ENCODE data around the gene C1QTNF8.
"Not testable (repeated sequence)": the region's sequence is repeated elsewhere in the genome, so short reads cannot be mapped to it uniquely, and the experiment has no call there.

The C1QTNF8 gene

DNA sequence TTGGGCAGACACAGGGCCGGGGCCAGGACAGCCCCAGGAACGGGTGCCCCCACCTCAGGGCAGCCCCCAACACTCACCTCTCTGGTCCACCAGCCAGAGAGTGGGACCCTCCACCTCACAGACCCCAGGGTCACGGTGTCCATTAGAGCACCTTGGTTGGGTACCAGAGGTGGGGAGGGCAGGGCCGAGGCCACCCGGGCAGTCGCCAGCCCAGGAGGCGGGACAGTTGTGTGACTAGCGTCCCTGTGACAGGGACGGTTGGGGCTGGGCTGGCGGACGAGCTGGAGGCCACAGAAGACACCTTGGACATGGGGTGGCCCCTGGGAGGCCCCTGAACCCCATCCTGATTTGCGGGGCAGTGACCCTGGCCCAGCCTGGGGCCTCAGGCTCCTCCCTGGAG is 11.7 kb upstream of the C1QTNF8 start:
- DNase-seq, result no peak

DNA sequence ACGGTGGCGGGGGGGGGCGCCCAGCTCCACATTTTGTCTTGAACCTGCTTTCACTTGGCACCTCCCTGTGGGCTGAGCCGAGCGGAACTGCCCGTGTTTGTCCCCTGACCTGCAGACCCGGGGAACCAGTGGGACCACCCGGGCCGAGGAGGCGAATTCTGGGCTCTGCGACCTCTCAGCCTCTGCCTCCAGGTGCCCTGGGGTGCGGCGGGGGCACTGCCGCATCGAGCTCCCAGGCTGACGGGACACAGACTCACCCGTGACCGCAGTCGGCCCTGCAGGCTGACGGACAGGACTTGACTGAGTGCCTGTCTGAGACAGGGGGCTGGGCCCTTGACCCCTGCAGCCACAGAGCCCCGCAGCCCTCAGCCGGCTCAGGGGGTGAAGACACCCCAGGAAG is 11.1 kb upstream of the C1QTNF8 start:
- DNase-seq, result no peak

DNA sequence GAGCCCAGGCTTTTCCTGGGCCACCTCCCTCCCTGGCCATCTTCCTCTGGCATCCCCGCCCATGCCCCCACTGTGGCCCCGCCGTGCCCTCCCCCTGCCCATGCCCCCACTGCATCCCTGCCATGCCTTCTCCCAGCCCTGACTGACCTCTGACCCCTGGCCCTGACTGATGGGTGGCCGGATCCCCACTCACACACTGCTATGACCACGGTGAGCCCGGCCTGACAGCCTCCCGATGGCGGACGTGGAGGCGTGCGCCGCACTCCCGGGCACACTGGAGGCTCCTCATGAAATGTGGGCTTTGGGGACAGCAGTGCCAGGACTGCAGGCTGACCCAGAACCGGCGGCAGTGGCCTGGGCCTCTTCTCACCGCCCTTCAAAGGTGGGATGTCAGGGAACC is 10.6 kb upstream of the C1QTNF8 start:
- DNase-seq, result peak; percentile 23

DNA sequence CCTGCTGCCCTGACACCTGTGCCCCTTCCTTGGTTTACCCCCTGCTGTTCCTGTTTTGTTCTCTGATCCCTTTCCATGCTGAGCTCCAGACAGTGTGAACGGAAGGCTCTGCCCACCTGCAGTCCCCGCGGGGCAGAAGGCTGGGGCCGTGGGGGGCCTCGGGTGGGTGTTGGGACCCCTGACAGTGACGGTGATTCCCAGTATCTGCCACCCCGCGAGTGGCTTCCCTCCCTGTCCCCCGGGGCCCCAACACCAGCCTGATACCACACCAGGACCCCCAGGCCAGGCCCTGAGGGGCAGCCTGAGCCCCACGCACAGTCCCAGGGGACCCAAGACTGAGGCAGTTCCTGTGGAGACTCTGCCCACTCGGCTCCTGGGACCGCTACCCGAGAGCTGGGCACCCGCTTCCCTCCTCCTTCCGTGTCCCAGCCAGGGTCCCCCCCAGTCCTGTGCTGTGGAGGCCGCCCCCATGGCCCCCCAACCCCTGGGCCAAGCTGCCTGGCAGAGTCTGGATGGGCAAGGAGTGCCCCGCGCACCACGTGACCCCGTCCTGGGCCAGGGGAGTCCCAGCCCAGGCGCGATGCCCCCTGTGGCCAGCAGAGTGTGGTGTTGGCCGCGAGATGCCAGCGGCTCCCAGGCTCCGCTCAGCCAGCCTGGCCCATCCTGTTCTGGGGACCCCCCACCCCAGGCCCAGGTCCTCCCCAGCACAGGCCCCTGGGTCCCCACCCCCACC is 10.0 kb upstream of the C1QTNF8 start:
- DNase-seq, result peak; percentile 72

DNA sequence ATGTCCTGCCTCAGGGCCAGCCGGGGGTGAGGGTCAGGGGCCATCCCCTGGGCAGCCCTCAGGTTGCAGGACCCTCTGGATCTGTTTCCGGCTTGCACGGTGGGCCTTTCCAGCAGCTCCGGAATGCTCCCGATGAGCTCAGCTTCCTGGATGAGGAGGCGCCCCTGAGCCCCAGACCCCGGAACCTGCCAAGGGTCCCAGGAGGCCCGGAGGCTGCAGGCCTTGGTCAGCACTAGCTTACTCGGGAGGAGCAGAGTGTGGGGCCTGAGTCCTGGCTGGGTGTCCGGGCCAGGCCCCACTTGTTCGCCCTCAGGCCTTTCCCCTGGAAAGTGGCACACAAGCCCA is 7.6 kb upstream of the C1QTNF8 start:
- DNase-seq, result no peak

DNA sequence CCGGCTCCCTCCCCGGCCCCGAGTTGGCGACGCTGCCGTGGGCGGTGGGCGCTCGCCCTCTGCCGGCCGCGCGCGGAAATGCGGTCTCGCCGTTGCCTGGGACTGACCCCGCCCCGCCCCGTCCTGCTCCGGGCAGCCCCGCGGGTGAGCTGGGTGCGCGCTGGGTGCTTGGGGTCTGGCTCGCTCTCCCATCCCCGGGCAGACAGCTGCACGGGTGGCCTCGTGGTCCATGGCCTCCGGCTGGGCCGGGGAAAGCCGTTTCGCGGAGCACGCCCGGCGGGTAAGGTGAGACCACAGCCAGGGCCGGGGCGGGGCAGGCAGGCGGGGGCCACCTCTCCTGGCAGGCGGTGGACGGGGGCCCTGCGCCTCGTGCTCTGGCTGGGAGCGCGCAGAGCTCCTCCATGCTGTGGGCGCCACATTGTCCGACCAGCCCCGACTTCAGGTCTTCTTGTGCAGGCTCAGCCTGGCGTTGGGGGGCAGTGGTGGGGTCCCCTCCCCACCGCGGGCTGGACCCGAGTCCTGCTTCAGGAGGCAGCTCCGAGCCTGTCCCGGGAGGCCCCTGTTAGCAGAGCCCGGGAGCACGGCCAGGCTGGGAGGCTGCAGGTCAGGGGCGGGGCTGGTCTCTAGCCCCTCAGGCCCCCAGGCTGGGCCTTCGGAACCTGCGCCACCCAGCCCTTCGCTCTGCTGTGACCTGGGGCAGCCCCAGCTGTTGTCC is 7.0 kb upstream of the C1QTNF8 start:
- DNase-seq, result peak; percentile 57

DNA sequence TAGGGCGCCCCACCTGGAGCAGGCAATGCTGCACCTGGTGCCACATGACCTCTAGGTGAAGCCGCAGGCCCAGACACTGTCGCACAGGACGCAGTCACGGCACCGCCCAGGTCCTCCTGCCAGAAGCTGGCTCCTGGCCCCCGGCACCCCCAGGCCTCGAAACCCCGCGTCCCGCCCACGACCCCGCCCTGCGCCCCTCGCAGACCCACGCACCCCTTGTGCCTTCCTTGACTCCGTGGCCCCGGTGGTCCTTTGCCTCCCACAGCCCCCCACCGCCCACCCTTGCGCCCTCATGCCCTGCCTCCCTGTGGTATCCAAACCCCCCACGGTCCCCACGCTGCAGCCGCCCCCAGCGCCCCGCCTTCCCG is 6.3 kb upstream of the C1QTNF8 start:
- DNase-seq, result no peak

DNA sequence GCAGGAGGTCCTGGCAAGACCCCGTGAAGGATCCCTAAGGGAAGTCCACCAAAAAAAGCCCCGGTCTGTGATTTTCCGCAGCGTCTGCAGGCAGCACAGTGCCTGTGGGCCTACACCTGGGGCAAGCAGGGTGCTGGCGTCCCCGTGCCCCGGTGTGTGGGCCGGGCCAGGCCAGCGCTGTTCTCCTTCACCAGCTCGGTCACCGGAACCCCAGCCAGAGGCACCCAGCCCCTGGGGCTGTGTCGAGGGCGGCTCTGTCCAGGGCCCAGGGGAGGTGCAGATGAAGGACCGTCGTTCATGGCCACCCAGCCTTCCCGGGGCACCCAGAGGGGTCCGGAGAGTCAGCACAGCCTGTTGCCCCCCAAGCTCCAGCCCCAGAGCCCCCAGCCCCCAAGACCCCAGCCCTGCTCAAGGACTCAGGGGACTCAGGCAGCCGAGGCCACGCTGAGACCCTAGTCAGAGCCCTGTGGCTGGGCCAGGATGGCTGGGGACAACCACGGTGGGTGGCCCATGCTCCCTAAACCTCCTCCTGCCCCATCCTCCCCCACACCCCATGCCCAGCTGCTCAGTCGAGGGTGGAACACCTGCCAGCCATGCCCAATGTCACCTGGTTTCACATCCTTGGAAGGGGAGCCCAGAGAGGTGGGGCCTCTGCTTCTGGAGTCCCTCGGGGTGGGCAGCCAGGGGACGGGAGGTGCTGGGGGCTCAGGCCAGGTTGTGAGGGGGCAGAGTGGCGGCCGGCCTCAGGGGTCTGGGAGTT is 5.7 kb upstream of the C1QTNF8 start:
- DNase-seq, result no peak

DNA sequence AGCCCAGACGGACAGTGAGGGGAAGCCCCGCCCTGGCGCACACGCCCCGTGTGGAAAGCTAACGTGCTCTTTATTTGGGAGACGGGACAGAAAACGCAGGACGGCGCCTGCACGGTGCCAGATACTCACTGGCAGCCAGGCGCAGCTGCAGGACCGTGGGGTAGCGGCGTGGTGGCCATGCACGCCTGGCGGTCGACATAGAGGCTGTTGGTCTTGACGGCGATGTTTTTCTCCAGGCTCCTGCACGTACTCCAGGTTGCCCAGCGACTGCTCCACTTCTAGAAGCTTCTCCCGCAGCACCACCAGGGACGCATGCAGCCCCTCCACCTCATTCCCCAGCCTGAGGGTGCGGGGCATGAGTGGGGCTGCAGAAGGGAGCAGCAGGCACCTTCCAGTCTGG is 5.1 kb upstream of the C1QTNF8 start:
- DNase-seq, result no peak

DNA sequence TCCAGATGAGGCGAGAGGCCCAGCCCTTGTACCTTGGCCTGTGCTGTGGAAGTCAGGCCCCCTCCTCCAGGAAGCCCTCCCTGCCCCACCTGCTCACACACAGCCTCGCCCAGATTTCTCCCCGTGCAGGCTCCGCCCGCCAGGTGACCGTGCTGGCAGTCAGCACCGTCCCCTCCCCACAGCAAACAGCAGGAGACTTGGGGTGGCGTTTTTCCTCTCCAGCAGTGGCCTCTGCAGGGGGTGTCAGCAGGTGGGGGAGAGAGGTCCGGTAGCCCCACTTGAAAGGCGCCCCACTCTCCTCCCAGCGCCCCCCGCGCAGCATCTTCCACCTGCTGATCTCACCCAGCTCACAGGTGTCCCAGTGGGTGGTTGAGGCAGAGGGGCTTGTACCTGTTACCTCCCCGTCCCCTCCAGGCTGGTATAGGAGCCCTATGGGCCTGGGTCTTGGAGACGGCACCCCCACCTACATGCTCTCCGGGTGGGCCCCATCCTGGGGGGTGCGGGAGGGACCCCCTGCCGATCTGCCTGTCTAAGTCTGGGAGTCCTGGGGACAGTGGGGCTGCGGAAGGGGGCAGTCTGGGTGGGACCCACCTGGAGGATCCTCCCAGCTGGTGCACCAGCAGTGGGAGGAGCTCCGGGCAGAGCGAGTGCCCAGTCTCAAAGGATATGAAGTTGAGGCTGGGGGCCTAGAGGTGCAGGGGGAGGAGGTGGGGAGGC is 4.2 kb upstream of the C1QTNF8 start:
- no peak for DNase-seq

DNA sequence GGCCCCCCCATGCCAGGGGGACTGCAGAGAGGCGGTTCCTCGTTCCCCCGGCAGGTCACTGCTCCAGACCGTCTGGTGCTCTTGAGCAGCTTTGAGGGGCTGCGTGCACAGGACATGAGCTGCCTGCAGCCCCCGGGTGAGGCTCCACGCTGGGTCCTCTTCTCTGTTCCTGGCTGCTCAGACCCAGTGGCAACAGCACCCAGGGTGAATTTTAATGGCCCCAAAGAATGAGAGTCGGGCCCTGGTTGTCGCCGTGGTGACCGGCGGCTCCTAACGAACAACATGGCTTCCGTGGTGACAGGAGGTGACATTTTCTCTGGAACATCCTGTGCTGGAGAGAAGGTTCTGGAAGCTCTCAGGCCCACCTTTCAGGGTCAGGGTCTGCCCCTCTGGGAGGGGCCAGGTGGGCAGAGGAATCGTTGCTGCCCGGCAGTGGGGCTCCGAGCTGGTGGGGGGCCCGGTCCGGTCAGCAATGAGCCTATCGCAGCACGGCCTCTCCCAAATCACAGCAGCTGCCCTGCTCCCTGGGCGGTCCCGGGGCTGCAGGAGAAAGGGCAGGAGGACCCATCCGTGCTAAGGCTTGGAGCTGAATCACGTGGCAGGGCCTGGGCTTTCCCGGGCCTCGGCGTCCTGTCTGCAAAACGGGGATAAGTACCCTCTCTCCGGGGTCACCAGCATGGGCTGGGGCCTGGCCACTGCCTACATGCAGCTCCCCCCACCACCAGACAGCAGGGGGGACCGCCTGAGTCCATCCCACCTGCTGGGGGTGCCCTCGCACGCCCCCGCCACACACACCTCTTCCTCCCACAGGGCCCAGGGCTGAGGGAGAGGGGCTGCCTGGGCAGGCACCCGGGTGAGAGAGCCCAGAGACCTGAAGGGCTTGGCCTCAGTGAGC is 3.4 kb upstream of the C1QTNF8 start:
- DNase-seq, result no peak

DNA sequence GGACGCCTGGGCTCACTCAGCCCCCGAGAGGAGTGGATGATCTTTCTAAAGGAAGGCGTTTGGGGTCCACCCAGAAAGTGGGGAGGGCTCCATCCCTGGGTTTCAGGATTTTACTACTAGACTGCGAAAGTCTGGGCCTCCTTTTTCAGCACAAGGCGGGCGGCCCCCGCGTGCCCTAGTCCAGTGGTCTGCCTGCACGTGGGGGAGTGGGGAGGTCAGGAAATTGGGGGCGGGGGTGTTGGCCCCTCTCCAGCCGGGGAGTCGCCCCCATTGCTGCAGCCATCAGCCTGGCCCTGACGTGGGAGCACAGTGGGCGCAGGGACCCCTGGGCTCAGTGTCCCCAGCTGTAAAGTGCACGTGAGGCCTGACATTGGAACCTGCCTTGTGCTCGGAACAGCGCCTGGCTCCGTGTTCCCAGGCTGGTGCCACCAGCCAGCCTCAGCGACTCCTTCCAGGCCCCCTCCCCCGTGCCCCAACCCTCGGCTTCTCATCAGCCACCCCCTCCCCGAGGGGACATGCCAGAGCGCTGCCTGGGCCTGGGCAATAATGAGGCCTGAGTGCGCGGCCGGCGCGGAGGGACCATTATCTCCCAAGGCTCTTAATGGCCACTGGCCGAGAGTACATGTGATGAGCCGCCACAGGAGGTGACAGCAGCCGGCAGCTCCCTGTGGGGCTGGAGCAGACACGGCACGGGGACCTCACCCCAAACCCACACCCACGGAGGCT is 2.4 kb upstream of the C1QTNF8 start:
- no peak for DNase-seq

DNA sequence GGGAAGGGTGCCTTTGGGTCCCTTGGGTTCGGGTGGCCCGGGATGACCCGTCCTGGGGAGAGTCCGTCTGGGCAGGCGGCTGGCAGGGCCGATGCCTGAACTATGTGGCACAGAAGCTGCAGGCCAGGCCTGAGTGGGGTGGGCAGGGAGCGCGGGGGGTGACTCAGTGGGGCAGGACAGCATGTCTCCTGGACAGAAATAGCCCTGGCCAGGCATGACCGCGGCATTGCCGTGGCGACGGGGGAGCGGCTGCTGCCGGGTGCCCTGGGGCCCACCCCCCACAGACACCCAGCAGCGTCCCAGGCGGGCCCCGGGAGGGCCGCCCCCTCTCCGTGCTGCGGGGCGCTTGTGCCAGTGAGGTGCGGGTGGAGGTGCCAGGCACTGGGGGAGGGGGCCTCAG is 1.8 kb upstream of the C1QTNF8 start:
- no peak for DNase-seq

DNA sequence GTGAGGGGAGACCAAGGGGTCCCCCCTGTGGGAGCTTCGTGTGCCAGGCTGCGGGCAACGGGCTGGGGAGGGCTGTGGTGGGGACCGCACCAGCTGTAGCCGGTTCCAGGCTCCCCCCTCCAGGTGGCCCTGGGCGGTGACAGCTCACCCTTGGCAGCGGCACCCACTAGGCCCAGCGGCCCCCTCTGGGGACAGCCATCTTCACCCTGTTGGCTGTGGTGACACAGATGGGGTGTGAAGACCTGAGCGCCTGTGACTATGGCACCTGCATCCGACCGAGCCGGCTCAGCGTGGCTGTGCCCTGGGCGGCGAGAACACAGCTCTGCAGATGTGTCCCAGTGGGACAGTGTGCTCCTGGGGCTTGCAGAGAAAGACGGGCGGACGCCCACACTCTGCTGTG is 1.1 kb upstream of the C1QTNF8 start:
- no peak for DNase-seq

DNA sequence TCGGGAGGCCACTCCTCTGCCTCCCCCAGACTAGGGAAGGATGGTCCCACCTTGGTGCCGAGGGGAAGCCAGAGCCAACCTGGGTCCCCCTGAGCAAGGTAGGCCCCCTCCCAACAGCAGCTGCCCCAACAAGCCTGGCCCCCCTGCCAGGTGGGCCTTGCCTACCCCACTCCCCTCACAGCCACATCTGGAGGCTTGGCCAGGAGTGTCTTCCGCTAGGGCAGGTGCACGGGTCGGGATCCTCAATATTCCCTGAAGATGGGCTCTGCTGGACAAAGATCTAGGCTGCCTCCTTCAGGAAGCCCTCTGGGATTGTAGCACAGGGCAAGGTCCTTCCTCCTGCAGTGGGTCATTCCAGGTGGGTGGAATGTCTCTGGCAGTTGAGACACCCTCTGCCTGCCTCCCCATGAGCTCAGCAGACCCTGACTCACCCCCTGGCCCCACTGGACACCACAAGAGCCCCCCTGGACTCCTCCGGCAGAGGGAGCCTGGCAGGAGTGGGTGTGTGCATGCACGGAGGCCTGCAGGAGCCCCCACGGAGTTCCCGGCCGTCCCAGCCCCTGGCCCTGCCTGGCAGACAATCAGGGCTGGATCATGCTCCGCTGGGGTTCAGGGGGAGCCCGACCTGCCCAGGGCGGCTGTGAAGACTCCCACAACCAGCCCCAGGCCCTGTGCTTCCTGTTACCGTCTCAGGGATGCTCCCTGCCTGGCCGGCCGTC is 435 bp downstream of the C1QTNF8 start:
- no peak for DNase-seq

DNA sequence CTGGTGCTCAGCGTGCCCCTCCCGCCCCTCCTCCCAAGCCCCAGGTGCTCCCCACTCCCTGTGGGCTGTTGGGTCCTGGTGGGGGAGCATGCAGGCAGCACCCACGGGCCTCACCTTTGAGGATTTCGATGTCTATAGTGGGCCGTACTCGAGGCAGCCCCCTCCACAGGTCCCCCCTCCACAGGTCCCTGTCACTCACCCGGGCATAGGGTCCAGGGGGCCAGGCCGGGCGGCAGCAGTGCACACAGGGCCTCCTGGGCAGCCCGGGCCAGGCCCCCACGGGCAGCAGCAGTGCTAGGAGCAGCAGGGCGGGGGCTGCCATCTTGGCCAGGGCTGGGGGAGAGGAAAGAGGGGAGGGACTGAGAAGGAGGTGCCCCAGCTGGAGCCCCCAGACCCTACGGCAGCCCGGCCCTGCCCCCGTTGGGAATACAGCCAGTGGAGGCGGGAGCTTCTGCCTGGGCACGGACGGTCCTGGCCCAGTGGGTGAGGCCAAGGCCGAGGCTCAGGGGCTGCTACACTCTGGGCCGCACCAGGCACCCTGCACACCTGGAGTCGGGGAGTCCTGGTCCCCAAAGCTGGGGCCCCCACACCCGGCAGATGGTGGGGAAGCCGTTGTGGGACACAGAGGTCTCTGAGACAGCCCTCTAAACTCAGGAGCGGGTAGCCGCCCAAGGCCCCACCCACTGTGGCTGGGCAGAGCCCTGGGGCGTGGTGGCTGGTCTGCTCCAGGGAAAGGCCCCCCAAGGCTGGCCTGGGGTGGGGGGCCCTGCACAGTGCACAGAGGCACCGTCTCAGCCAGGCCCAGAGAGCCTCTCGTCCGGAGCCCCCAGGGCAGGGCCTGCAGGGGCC is 1.2 kb downstream of the C1QTNF8 start:
- no peak for DNase-seq

DNA sequence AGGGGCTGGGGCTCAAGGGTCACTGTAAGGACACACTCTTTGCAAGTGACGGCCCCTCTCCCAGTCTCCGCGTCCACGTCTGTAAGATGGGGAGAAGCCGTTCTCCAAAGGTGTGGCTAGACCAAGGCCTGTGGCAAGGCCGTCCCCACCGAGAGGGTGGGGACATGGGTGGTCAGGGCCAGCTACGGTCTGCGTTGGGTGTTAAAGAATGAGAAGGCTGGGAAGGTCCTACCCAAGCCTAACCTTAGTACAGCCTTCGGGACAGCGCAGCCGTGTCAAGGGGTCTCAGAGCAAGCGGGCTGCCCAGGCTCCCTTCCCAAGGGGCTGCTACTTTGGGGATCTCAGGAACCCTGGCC is 1.9 kb downstream of the C1QTNF8 start:
- DNase-seq, result peak; percentile 44

DNA sequence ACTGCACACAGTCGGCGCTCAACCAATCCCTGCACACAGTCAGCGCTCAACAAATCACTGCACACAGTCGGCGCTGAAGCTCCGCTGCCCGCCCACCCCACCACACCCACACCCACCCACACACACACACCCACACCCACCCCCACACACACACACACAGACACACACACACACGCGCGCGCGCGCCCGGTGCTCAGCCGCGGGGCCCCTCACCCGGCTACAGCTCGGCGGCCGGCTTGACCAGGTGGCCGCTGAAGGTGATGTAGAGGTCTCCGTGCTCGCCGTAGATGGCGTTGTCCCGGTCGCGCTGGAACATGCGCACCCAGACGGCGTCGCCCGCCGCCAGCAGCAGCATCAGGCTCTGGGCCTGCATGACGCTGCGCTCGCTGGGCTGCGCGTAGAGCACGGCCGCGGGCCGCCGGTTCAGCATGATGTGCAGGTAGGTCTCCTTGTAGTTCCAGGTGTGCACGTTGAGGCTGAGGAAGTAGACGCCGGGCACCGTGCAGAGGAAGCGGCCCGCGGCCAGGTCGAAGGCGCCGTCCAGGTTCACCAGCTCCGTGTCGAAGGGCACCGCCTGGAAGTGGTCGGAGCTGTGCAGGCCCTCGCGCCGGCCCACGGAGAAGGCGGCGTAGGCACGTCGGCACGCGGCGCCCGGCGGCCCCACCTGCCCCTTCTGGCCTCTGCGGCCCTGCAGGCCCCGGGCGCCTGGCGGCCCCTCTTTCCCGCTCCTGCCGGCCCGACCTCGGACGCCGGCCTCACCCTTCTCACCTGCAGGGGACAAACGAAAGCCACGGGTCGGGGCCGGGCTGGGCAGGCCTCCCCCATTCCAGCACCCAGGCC is 2.5 kb downstream of the C1QTNF8 start:
- DNase-seq, result peak; percentile 65

DNA sequence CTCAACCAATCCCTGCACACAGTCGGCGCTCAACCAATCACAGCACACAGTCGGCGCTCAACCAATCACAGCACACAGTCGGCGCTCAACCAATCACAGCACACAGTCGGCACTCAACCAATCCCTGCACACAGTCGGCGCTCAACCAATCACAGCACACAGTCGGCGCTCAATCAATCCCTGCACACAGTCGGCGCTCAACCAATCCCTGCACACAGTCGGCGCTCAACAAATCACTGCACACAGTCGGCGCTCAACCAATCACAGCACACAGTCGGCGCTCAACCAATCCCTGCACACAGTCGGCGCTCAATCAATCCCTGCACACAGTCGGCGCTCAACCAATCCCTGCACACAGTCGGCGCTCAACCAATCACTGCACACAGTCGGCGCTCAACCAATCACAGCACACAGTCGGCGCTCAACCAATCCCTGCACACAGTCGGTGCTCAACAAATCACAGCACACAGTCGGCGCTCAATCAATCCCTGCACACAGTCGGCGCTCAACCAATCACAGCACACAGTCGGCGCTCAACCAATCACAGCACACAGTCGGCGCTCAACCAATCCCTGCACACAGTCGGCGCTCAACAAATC is 3.3 kb downstream of the C1QTNF8 start:
- DNase-seq, result not testable (repeated sequence)
